OCI-LY1 (cell line): ENCODE measurements around the gene G6PC3.

Experiments
- CTCF ChIP-seq: fragments of 200-600 bp; sonication (generic), shearing (Covaris generic); IDR thresholded peaks from 2 replicates; pipeline ENCODE4 v1.5.1; 2017; ENCODE audit warnings: mild to moderate bottlenecking, antibody characterized with exemption, low read length, moderate library complexity, mixed read lengths
- EZH2 ChIP-seq: fragments of 200-600 bp; sonication (generic), shearing (Covaris generic); IDR thresholded peaks from 2 replicates; pipeline ENCODE4 v1.8.0; 2017; ENCODE audit warnings: borderline replicate concordance, mixed run types, mild to moderate bottlenecking, antibody characterized with exemption, low read length, moderate library complexity, mixed read lengths

- TF ChIP-seq CTCF: no peak
- no peak for TF ChIP-seq EZH2
Measured at GRCh38 chr17:44071198-44071520, 624 bp downstream of the G6PC3 start.
